Choroid plexus epithelial cell (primary cell): ENCODE data around the gene NPVF.

Experiments used
- DNase-seq: peaks from one replicate; pipeline ENCODE4 v3.0.0-alpha.2; 2010; ENCODE audit warnings: low read depth
- H3K4me3 ChIP-seq: 2 replicates; pipeline ENCODE4 v1.5.1; 2011; ENCODE audit warnings: low read depth, mild to moderate bottlenecking, control low read depth, low read length, moderate library complexity
- CTCF ChIP-seq: conservative IDR thresholded peaks from 2 replicates; pipeline ENCODE4 v1.5.1; 2011; ENCODE audit warnings: low read depth, mild to moderate bottlenecking, control low read depth, inconsistent platforms, low read length, moderate library complexity

The NPVF gene

GRCh38 chr7:25192043-25192442, 36.2 kb downstream of the NPVF start:
- no peak for DNase-seq
- H3K4me3 ChIP-seq, result no peak overlapping the region
- no peak for TF ChIP-seq CTCF

- DNase-seq, result no peak
- TF ChIP-seq CTCF, result no peak
- H3K4me3 ChIP-seq, result no peak overlapping the region
Observed at GRCh38 chr7:25189197-25189596, 39.1 kb downstream of the NPVF start.

GRCh38 chr7:25187932-25188331, 40.4 kb downstream of the NPVF start:
- DNase-seq, result no peak
- TF ChIP-seq CTCF, result no peak
- no peak overlapping the region for H3K4me3 ChIP-seq

- H3K4me3 ChIP-seq, result no peak overlapping the region
- no peak for TF ChIP-seq CTCF
- DNase-seq, result no peak
Observed at GRCh38 chr7:25186436-25186835, 41.9 kb downstream of the NPVF start.

- DNase-seq, result no peak
- no peak for TF ChIP-seq CTCF
- H3K4me3 ChIP-seq, result no peak overlapping the region
Observed at GRCh38 chr7:25181532-25181931, 46.8 kb downstream of the NPVF start.

GRCh38 chr7:25180946-25181345, 47.3 kb downstream of the NPVF start:
- H3K4me3 ChIP-seq, result no peak overlapping the region
- TF ChIP-seq CTCF, result peak; percentile 18
- DNase-seq, result peak; percentile 9

- no peak for TF ChIP-seq CTCF
- DNase-seq, result no peak
- peak overlapping the region; percentile 84 for H3K4me3 ChIP-seq
Observed at GRCh38 chr7:25180592-25180923, 47.7 kb downstream of the NPVF start.
